NCI-H1105 (cell line): ENCODE results near the gene GTSE1.

Experiments used
- DNase-seq: peaks from one replicate; lab custom pipeline; 2025; lab: John Stamatoyannopoulos, UW

GTSE1 gene

DNA sequence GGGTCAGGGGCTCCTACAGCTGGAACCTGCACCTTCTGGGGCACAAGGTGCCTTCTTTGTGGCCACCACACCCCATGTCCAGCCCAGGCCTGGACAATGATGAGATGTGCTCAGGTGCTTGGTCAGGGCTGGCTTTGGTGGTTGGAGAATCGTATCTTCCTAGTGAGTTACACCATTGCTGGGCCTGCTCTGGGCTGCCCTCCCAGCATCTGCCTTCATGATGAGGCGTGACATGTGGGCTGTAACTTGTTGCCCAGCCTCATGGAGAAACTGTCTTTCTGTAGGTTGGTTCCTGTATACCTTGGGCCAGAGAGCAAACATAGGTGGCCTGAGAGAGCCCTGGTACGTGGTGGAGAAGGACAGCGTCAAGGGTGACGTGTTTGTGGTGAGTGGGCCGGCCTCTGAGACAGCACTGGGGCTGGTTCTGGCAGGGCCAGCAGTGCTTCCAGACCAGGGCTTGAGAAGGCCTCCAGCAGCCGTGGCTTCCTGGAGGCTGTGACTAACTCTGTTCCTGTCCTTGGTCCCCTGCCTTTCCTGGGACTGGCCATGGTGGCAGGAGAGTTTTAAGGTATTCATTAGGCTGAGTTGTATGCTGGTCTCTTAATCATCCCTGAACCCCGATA lies 56.9 kb downstream of the GTSE1 start:
- DNase-seq: no peak

- DNase-seq: no peak
Measured at GRCh38 chr22:46354176-46354992, 57.7 kb downstream of the GTSE1 start.

- DNase-seq: no peak
Measured at GRCh38 chr22:46354993-46355305, 58.3 kb downstream of the GTSE1 start.

- no peak for DNase-seq
Measured at GRCh38 chr22:46355369-46355995, 58.8 kb downstream of the GTSE1 start.

DNA sequence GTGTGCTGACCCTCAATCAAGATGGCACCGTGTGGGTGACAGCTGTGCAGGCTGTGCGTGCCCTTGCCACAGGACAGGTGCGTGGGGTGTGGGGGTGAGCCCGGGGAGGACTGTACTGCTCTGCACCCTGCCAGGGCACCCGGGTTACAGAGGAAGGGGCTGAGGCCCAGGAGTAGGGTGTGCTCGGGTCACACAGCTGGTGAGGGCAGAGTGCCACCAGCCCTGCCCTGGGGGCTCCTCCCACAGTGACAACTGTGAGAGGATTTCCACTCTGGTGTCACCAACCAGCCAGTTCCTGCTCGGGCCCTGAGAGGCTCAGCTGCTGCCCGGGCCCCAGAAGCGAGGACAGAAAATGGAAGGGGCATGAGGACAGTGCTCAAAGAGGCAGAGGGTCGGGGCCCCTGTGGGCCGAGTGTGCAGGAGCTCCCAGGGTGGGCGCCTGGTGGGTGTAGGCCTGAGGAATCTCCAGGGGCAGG lies 59.4 kb downstream of the GTSE1 start:
- DNase-seq: no peak

DNA sequence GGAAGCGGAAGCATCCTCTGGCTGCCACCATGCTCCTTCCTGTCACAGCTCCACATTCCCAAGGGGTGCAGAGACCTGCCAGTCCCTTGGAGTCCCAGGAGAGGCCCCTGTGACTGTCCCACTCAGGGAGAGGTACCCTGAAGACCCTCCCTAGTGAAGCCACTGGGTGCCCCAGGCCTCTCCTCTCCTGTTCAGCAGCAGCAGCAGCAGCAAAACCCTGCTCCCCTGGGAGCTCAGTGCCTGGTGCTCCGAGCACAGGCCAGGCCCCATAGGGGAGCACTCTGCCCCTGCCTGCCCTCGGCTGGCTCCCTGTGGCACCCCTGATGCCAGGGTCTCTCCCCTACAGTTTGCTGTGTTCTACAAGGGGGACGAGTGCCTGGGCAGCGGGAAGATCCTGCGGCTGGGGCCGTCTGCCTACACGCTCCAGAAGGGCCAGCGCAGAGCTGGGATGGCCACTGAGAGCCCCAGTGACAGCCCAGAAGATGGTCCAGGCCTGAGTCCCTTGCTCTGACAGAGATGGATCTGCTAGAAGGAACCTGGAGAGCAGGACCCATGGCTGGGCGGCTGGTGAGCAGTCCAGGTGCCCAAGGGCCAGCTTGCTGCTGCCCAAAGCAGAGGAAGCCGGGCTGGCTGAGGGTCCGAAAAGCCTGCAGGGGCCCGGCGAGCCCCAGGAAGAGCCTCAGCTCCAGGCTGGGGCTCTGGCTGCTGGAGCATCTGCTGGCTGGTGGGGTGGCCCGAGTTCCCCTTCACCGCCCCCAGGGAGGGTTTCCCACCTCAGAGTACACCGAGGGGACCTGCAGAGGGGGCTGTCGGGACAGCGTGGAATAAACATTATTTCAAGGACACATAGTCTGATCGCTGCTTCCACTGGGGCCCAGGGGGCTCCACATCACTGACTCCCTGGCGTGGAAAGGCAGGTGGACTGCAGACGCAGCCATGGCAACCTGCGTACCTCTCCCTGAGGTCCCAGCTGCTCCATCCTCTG lies 60.1 kb downstream of the GTSE1 start:
- no peak for DNase-seq

DNA sequence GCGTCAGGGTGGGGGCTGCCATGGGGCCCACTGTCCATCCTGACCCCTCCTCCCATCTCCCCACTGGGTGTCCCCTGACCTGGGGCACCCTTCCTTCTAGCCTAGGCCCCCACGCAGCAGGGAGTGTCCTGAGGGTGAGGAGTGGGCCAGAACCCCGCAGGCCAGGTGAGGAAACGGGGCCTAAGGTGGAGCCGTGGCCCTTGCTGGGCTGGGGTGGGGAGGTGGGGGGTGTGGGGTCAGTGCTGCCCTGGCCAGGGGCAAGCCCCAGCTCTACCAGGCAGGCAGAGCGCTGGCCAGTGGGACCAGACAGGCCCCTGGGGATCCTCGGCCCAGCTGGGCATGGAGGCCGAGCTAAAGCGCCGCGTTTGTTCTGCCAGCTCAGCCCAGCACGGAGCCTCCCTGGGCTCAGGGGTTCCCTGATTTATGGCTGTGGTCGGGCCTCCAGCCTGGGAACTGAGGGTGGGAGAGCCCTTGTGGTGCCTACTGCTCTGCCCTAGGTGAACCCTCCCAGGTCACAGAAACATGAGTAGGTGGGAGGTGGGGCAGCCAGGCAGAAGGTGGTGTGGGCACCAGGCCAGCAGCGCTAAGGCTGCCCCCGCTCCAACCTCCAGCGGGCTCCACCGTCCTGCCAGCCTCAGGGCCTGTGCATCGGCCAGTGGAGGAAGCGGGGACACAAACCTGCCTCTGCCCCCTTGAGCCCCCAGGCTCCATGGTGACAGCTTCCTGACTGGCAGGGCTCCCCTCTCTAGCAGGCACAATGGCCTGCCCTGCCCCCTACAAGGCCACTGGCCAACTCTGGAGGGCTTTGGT lies 61.2 kb downstream of the GTSE1 start:
- DNase-seq: no peak

- no peak for DNase-seq
Measured at GRCh38 chr22:46358766-46359165, 62.1 kb downstream of the GTSE1 start.

DNA sequence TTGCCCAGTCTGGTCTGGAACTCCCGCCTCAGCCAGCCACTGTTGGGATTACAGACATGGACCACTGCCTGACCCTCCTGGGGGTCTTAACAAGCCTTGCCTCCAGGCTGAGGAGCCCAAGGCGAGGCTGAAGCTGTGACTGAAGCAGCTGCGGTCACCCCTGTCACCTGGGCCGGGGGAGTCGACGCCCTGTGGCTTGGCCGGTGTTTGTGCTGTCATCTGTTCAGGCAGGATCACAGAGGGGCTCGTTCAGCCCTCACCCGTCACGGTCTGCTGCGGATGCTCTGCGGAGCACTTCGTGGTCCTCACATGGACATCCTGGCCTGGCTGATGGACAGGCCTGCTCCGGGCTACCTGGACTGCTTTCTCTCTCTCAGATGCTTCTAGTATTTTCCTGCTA lies 62.7 kb downstream of the GTSE1 start:
- no peak for DNase-seq

- no peak for DNase-seq
Measured at GRCh38 chr22:46360097-46360496, 63.4 kb downstream of the GTSE1 start.

GRCh38 chr22:46360891-46361290 lies 64.2 kb downstream of the GTSE1 start:
- DNase-seq: no peak

- DNase-seq: no peak
Measured at GRCh38 chr22:46361826-46362202, 65.1 kb downstream of the GTSE1 start.

GRCh38 chr22:46362203-46362933 lies 65.7 kb downstream of the GTSE1 start:
- no peak for DNase-seq

DNA sequence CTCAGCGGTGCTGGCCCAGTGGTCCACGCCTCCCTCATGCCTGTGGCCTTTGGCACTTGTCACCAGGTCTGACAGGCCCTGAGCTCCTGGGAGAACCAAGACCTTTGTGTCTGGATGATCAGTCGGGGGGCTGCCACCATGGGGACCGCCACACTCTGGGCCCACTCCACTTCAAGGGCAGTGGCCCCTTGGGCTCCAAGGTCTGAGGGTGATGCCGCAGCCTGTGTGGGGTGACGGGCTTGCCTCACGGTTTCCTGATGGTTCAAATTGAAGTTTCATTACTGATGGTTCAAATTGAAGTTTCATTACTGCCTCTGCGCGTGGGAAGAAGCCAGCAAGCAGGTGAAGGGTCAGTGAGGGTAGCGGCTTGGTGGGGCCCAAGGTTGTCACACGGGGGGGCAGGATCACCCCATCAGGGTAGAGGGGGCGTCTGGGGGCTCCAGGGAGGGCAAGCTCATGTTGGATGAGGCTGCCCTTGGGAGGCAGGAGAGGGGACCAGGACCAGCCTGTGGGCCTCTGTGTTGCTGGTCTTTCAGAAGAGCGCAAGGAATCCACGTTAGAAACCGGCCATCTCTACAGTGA lies 66.4 kb downstream of the GTSE1 start:
- DNase-seq: no peak

- no peak for DNase-seq
Measured at GRCh38 chr22:46363611-46364321, 67.1 kb downstream of the GTSE1 start.

GRCh38 chr22:46364341-46365165 lies 67.9 kb downstream of the GTSE1 start:
- no peak for DNase-seq

GRCh38 chr22:46365166-46365624 lies 68.5 kb downstream of the GTSE1 start:
- no peak for DNase-seq

DNA sequence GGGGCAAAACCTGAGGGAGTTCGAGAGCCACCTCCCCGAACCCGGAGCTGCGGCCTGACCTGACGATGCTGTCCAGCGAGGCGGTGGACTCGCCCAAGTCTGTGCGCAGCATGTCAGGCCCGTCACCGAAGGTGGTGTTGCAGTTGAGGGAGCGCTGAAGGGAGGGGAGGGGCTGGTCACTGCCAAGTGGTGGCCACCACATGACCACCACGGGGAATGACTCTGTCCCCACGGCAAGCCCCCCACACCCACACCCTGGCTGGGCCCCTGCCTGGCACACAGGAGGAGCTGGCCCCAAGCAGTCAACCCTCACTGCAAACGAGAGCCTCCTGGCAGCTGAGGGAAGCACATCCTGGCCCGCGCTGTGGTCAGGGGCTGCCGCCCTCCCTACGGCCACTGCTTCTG lies 69.7 kb downstream of the GTSE1 start:
- DNase-seq: no peak
